Smooth muscle cell (in vitro differentiated cells): Measurements from ENCODE around the gene ITPR1. TPM values are rescaled to one million over a fixed set of nuclear protein-coding genes. Genes with fewer than 3 reads are reported as not detected.

Experiments
- DNase-seq: peaks from one replicate; lab custom pipeline; 2025; ENCODE audit not compliant: unreplicated experiment; lab: John Stamatoyannopoulos, UW
- H2AFZ ChIP-seq: fragments of 200-600 bp; sonication (generic); 2 replicates; pipeline ENCODE4 v1.6.0; 2016; ENCODE audit warnings: antibody characterized with exemption, low read depth, mild to moderate bottlenecking
- H3F3A ChIP-seq: fragments of 200-600 bp; sonication (generic); 2 replicates; pipeline ENCODE4 v1.6.0; 2017; ENCODE audit warnings: antibody characterized with exemption, low read depth
- H3K27ac ChIP-seq: fragments of 200-600 bp; sonication (generic); 2 replicates; pipeline ENCODE4 v1.5.1; 2016; ENCODE audit warnings: low read depth, mild to moderate bottlenecking
- H3K27me3 ChIP-seq: fragments of 200-600 bp; sonication (generic); 2 replicates; pipeline ENCODE4 v1.6.1; 2016; ENCODE audit warnings: low read depth, mild to moderate bottlenecking
- H3K36me3 ChIP-seq: fragments of 200-600 bp; sonication (generic); 2 replicates; pipeline ENCODE4 v1.5.1; 2016; ENCODE audit warnings: low read depth
- H3K4me1 ChIP-seq: fragments of 200-600 bp; sonication (generic); 2 replicates; pipeline ENCODE4 v1.5.1; 2016; ENCODE audit warnings: low read depth
- H3K4me2 ChIP-seq: fragments of 200-600 bp; sonication (generic); 2 replicates; pipeline ENCODE4 v1.6.0; 2016; ENCODE audit warnings: mild to moderate bottlenecking
- H3K4me3 ChIP-seq: fragments of 200-600 bp; sonication (generic); 2 replicates; pipeline ENCODE4 v1.5.1; 2016; ENCODE audit warnings: mild to moderate bottlenecking
- H3K79me2 ChIP-seq: fragments of 200-600 bp; sonication (generic); 2 replicates; pipeline ENCODE4 v1.6.0; 2016; ENCODE audit warnings: low read depth, mild to moderate bottlenecking
- H3K9ac ChIP-seq: fragments of 200-600 bp; sonication (generic); 2 replicates; pipeline ENCODE4 v1.6.0; 2016; ENCODE audit warnings: low read depth
- H3K9me3 ChIP-seq: fragments of 200-600 bp; sonication (generic); replicated peaks from 2 replicates; pipeline ENCODE4 v1.5.1; 2016; ENCODE audit warnings: low read depth
- H4K20me1 ChIP-seq: fragments of 200-600 bp; sonication (generic); 2 replicates; pipeline ENCODE4 v1.6.0; 2016; ENCODE audit warnings: low read depth
- WGBS: methylation state at CpG from one replicate; pipeline ENCODE4 v1.1.7; 2016; ENCODE audit warnings: low lambda C conversion rate; 5-methylcytosine and 5-hydroxymethylcytosine counted together
- polyA plus RNA-seq: library from polyadenylated mRNA; unstranded; fragments of >200 nt; fragmentation: Nextera tagmentation; extraction: Ambion mirVana; gene quantifications from 2 replicates; pipeline ENCODE4 v1.2.1, GENCODE V29; 2016
- total RNA-seq: library from RNA; depleted of rRNA; stranded (reverse); fragments of >200 nt; gene quantifications from 2 replicates; pipeline ENCODE4 v1.2.3, GENCODE V29; 2014
- TF ChIP-seq, protein P1 (sequence below): fragments of 200-600 bp; sonication (generic); IDR thresholded peaks from 2 replicates; pipeline ENCODE4 v1.5.1; 2017; ENCODE audit warnings: borderline replicate concordance, mild to moderate bottlenecking, antibody characterized with exemption; ENCODE audit not compliant: insufficient read depth, poor library complexity, severe bottlenecking

The ITPR1 gene
- total and polyA plus RNA-seq, 2 experiments from 2014 or later: 16.4 to 28.6 TPM

DNA sequence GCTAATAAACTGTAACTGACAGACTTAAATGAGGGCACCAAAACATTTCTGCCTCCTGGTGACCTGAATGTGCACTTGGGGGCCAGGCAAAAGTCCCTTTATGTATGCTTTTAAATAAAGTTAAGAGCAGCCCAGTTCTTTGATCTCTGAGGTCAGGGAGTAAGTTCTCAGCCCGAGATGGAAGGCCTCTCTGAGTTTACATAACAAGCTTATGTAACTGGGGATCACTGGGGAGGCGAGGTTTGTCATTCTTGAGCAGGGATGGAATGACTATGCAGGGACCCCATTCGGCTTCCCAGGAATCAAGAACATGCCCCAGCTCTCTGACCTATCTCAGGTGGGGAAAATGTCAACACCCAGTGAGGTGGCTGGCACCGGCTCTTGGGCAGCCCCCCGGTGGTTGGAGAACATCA lies 287.4 kb downstream of the ITPR1 start:
- no peak overlapping the region for H3K4me2 ChIP-seq
- TF ChIP-seq, protein P1, sequence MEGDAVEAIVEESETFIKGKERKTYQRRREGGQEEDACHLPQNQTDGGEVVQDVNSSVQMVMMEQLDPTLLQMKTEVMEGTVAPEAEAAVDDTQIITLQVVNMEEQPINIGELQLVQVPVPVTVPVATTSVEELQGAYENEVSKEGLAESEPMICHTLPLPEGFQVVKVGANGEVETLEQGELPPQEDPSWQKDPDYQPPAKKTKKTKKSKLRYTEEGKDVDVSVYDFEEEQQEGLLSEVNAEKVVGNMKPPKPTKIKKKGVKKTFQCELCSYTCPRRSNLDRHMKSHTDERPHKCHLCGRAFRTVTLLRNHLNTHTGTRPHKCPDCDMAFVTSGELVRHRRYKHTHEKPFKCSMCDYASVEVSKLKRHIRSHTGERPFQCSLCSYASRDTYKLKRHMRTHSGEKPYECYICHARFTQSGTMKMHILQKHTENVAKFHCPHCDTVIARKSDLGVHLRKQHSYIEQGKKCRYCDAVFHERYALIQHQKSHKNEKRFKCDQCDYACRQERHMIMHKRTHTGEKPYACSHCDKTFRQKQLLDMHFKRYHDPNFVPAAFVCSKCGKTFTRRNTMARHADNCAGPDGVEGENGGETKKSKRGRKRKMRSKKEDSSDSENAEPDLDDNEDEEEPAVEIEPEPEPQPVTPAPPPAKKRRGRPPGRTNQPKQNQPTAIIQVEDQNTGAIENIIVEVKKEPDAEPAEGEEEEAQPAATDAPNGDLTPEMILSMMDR: no peak
- H3K9ac ChIP-seq: no peak overlapping the region
- H3K79me2 ChIP-seq: no peaks in the 10 kb centered on the region
- no peak overlapping the region for H3K4me3 ChIP-seq
- H3K4me1 ChIP-seq: no peaks in the 10 kb centered on the region
- no peaks in the 10 kb centered on the region for H3K9me3 ChIP-seq
- peaks cover 3% of the 10 kb centered on the region for H3F3A ChIP-seq
- no peak overlapping the region for H2AFZ ChIP-seq
- H4K20me1 ChIP-seq: no peaks in the 10 kb centered on the region
- no peak overlapping the region for H3K27ac ChIP-seq
- no peaks in the 10 kb centered on the region for H3K27me3 ChIP-seq
- no peaks in the 10 kb centered on the region for H3K36me3 ChIP-seq
- 89% methylated on average over 5 of the region's 5 CpGs for WGBS
- DNase-seq: no peak

DNA sequence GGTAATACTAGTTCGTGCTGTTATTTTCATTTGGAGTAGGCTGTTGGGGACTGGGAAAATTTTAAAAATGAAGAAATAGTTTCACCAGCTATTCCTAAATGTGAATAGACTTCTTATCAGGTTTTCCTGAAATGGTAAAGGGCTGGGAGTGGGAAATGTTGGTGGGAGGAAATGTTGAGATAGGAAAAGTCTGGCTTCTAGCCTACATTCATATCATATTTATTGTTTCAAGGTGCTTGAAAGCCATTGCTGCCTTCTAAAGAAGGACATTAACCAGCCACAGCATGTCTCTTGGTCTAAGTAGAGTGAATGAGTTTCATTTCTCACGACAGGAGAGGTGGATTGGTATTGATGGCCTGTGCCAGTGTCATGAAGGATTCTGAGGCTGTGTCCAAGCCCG lies 288.9 kb downstream of the ITPR1 start:
- H3K27me3 ChIP-seq: no peaks in the 10 kb centered on the region
- H3K4me1 ChIP-seq: no peaks in the 10 kb centered on the region
- H4K20me1 ChIP-seq: no peaks in the 10 kb centered on the region
- no peak overlapping the region for H3K27ac ChIP-seq
- H3F3A ChIP-seq: peaks cover 3% of the 10 kb centered on the region
- no peaks in the 10 kb centered on the region for H3K79me2 ChIP-seq
- no peak overlapping the region for H2AFZ ChIP-seq
- H3K4me2 ChIP-seq: no peak overlapping the region
- no peaks in the 10 kb centered on the region for H3K36me3 ChIP-seq
- H3K4me3 ChIP-seq: no peak overlapping the region
- no peak overlapping the region for H3K9ac ChIP-seq
- H3K9me3 ChIP-seq: no peaks in the 10 kb centered on the region
- TF ChIP-seq, protein P1: no peak
- no peak for DNase-seq
- WGBS: 84% methylated on average over 3 of the region's 3 CpGs

DNA sequence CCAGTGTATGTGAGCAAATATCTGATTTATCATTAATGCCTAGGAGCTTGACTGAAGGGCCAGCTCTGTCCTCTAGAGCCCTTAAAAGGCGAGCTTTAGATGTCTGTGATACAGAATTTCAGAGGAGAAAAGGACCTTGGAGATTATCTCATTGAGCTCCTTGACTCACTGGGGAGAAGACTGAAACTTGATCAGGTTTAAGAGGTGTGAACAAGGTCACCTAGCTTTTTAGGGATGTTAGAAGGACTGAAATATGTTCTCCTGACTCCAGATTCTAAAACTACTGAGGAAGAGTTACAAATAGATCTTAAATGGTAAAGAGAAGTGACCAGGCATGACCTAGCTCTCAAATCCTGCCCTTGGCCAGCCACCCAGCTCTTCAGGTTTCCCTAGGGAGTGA lies 292.4 kb downstream of the ITPR1 start:
- no peaks in the 10 kb centered on the region for H3K79me2 ChIP-seq
- no peaks in the 10 kb centered on the region for H3K4me1 ChIP-seq
- no peaks in the 10 kb centered on the region for H3K27me3 ChIP-seq
- H3K9ac ChIP-seq: no peak overlapping the region
- H4K20me1 ChIP-seq: no peaks in the 10 kb centered on the region
- 97% methylated on average over 1 of the region's 1 CpG for WGBS
- no peaks in the 10 kb centered on the region for H3F3A ChIP-seq
- H3K36me3 ChIP-seq: no peaks in the 10 kb centered on the region
- no peak overlapping the region for H3K4me2 ChIP-seq
- H3K4me3 ChIP-seq: no peak overlapping the region
- H3K27ac ChIP-seq: no peak overlapping the region
- H2AFZ ChIP-seq: no peak overlapping the region
- TF ChIP-seq, protein P1: no peak
- H3K9me3 ChIP-seq: no peaks in the 10 kb centered on the region
- DNase-seq: no peak

DNA sequence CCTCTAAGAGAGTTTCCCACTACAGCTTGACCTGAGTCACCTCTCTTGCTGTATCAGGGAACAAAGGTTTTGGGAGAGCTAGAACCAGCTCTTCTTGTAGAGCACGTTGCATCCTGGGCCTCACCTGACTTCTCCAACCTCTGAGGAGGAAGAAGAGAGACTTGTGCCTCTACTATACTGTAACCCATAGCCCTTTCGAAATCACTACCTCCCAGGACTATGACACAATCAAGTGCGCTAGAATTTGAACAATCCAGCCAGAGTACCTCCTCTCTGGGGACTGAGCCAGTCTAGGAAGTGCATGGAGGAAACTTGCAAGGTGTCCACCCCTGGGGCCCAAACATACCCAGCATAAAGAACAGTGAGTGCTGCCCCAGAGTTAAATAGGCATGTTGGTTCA lies 293.3 kb downstream of the ITPR1 start:
- Histone ChIP-seq H3K9me3 (no peaks in the 10 kb centered on the region), H4K20me1 (no peaks in the 10 kb centered on the region), H3F3A (no peaks in the 10 kb centered on the region), H2AFZ (no peak overlapping the region), H3K4me1 (no peaks in the 10 kb centered on the region), H3K79me2 (no peaks in the 10 kb centered on the region), H3K27ac (no peak overlapping the region), H3K27me3 (no peaks in the 10 kb centered on the region), H3K4me3 (no peak overlapping the region), H3K9ac (no peak overlapping the region), H3K36me3 (no peaks in the 10 kb centered on the region), H3K4me2 (no peak overlapping the region)
- 92% methylated on average over 3 of the region's 3 CpGs for WGBS
- DNase-seq: no peak
- TF ChIP-seq, protein P1: no peak
